Fibroblast of peridontal ligament (primary cell): ENCODE results near the gene FLOT2.
"Not testable (repeated sequence)": the region's sequence is repeated elsewhere in the genome, so short reads cannot be mapped to it uniquely, and the experiment has no call there.

Source experiments
- DNase-seq: peaks from one replicate; pipeline ENCODE4 v3.0.0-alpha.2; 2010; ENCODE audit errors: extremely low read depth

The FLOT2 gene

DNA sequence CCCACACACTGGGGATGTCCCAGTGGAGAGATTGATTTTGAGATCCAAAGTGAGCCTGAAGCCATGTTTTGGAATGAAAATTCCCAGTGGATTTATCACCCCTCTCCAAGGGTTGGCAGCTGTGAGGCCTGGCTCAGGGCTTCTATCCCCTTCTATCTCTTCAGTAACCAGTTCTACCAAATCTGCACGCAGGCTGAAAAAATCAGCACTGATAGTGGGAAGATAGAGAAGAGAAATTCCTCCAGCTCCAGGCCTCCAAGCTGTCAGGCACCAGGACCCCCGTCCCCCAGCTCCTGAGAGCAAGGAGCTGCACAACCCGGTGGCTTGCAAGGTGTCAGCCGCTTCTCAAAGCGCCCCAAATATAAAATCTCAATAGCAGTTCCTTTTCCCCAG, 1.0 kb downstream of the FLOT2 start:
- no peak for DNase-seq

- DNase-seq, result no peak
These were observed 1.6 kb downstream of the FLOT2 start for GRCh38 chr17:28895794-28896447.

DNA sequence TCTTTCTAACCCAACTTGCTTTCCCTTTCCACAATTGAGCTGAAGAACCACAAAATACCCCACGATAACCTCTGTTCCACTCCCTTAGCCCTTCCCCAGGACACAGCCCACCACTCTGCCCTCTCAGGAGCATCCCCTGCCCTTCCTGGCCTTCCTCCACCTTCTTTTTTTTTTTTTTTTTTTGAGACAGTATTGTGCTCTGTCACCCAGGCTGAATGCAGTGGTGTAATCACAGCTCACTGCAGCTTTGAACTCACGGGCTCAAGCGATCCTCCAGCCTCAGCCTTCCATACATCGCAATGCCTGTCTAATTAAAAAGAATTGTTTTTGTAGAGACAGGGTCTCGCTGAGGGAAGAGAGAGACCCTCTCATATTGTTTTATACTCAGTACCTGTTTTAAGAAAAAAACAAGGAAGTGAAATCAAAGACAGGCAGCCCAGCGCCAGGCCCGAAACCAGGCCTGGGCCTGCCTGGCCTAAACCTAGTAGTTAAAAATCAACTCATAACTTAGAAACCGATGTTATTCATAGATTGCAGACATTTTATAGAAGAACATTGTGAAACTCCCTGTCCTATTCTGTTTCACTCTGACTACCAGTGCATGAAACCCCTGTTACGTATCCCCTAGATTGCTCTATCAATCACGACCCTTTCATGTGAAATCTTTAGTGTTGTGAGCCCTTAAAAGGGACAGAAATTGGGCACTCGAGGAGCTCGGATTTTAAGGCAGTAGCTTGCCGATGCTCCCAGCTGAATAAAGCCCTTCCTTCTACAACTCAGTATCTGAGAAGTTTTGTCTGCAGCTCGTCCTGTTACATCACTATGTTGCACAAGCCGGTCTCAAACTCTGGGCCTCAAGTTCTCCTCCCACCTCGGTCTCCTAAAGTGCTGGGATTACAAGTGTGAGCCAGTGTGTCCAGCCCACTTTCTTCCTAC, 4.0 kb downstream of the FLOT2 start:
- not testable (repeated sequence) for DNase-seq

- no peak for DNase-seq
These were observed 5.5 kb downstream of the FLOT2 start for GRCh38 chr17:28892024-28892423.

DNA sequence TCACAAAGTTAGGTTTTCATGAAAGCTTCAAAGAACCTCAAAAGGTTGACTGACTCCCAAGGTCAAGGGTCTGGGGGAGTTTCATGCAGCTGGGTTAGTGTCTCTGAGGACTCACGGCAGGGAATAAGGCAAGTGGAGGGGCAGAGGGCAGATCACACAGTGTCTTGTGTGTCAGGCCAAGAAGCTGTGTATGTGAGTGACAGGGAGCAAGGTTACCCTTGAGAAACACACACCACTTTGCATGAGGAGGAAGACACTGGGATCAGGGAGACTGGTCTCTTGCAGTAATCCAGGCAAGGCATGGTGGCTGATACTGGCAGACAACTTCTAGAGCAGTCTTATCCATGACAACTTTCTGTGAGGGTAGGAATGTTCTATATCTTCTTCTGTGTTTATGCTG, 6.3 kb downstream of the FLOT2 start:
- no peak for DNase-seq

DNA sequence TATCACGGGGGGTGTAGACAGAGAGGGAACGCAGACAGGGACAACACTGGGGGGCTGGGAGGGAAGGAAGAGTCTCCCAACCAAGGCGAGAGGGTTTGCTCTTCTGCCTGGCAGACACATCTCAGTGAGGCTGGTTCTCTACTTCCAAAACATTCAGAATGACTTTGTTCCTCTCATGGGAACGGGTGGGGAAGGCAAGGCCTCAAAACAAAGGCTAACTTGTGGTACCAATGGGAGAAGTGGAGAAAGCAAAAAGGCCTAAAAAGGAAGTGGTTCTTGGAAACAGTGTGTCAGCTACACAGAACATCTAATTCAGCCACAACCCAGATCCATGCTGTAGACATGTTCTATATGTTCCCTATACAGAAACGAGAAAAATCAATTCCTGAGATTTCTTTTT, 7.5 kb downstream of the FLOT2 start:
- no peak for DNase-seq

DNA sequence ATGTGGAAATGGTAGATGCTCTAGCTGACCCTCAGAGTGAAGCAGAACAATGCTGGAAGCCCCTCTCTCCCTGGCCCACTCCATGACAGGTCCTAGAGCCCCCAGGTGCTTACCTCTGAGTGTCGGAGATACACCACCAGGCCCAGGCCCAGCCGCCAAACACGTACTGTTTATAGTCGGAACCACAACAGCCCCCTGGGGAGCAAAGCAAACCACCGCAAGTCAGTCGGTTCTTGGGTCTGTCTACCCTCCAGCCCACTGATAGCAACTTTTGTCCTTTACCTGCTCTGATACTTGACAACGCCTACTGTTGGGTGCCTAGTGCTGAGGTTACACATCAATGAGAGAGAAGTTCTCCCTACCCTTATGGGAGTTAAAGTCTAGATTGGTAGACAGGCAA, 8.7 kb downstream of the FLOT2 start:
- no peak for DNase-seq

DNA sequence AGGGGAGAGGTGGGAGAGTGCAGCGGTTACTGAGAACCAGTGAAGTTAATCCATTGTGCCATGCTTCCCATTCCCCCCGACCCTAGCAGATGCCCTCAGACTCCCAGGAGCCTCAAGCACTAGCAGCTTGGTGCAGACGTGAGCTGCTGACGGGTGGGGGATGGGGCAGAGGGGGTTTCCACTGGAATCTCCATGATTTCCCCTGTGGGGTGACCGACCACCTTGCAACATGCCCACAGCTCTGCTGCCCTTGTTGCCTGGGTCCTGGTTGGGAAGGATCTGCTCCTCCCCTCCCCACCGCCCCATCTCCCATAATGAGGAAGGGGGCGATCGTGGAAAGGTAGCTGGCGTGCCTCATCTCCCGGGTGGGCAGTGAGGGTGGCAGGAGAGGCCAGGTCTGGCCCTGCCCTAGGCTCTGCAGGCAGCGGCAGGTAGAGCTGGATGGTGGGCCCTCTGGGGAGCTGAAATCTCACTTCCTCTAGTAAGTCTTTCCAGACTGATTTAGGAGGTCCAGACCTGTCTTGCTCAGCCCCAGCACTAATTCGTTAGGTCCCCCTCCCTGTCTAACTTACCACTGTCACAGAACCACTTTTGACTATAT, 9.6 kb downstream of the FLOT2 start:
- DNase-seq, result no peak

DNA sequence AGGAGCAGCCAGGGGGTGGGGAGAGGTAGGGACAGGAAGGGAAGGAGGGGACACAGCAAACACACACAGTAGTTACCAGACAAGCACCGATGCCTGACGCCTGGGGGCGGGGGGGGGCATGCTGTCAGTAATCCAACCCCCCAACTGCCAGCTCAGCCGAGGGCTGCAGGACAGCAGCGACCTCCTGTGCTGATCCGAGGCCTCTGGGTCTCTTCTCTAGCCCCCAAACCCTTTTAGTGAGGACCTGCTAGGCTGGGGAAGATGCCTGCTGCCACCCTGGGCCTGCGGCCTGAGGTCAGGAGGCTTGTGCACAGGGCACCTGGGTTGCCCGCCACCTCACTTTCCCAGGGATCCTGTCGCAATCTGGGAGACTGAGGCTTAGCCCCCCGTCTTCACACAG, 11.6 kb downstream of the FLOT2 start:
- no peak for DNase-seq

DNA sequence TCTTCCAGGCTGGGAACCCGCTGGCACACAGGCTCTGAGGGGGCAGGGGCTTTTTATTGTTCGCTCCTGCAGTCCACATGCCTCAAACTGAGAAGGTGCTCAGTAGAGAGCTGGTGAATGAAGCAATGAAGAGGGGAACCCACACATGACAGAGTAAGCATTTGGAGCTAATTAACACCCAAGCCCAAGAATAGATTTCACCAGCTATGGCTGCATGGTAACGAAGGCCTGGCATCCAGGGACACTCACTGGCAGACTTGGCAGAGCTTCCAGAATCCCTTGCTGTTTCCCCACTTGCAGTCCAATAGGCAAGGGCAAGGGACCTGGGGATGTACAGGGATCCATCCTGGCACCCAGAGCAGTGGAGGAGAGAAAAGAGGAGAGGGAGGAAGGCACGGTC, 12.2 kb downstream of the FLOT2 start:
- no peak for DNase-seq

DNA sequence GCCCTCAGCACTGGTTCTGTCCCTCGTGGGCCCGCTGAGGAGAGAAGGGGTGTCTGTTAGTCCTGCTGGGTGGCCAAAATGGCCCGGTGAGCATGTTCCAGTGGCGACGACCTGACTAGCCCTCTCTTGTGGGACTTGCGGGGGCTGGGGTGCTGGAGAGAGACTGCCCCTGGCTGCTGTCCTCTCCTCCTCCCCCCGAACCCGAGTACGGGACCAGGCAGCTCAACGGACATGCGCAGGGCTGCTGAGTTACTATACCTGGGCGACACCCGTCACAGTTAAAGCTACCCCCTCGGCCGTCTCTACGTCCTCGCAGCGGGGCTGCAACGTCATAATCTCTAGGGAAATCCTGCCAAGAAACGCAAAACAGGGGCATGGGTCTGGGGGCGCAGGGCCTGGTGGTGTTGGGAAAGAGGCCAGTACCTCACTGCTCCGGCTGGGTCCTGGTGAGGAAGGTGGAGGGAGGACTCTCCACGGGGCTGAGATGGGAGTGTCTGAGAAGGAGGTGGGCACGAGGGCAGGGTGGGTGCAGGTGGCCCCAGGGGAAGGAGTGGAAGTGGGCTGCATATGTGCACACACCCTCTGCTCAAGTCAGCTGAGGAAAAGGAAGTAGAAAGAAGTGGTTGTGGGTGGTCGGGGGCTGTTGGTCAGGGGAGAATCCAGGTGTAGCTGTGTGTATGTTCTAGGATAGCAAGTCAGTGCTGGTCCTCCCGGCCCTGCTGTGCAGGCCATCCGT, 13.4 kb downstream of the FLOT2 start:
- no peak for DNase-seq

- DNase-seq, result no peak
These were observed 15.2 kb downstream of the FLOT2 start for GRCh38 chr17:28882154-28882895.

- DNase-seq, result no peak
These were observed 15.9 kb downstream of the FLOT2 start for GRCh38 chr17:28881533-28882056.

GRCh38 chr17:28880572-28880945, 17.0 kb downstream of the FLOT2 start:
- no peak for DNase-seq

- no peak for DNase-seq
These were observed 17.5 kb downstream of the FLOT2 start for GRCh38 chr17:28879886-28880571.

- peak; percentile 22 for DNase-seq
These were observed 18.6 kb downstream of the FLOT2 start for GRCh38 chr17:28878981-28879380.

GRCh38 chr17:28878158-28878910, 19.2 kb downstream of the FLOT2 start:
- DNase-seq, result no peak

- not testable (repeated sequence) for DNase-seq
These were observed 20.3 kb downstream of the FLOT2 start for GRCh38 chr17:28877150-28877711.

DNA sequence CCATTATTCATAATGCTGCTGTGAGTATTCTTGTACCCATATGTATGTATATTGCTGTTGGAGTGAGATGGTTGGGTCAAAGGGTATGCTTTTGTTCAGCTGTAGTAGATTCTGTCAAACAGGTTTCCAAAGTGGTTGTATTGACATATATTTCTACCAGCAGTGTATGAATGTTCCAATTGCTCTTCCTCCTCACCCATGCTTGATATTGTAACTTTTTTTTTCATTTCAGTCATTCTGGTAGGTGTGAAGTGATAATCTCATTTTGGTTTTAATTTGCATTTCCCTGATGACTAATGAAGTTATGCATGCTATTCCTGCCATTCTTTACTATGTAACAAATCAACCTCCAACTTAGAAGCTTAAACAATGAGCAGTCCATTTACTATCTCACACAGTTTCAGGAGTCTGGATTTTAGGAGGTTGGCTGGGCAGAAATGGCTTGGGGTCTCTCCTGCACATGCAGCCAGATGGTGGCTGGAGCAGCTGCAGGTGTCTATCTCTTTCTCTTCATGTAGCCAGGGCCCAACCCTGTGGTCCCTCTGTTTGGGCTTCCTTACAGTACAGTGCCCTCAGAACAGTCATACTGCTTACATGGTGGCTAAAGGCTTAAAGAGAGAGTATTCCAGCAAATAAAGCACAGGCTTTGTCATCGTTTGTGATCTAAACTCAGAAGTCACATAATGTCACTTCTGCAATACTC, 21.5 kb downstream of the FLOT2 start:
- DNase-seq, result no peak
